HepG2 (cell line): Measurements from ENCODE around the gene ZNF217. TPM values are rescaled to one million over a fixed set of nuclear protein-coding genes. Genes with fewer than 3 reads are reported as not detected.

Experiments
- ATF4 ChIP-seq, 2 experiments: fragments of 450-650 bp in 1 of 2; sonication (generic) in 1 of 2; formaldehyde crosslinking; IDR thresholded peaks; 2 replicates each; pipeline versions ENCODE4 v1.5.0 to v1.8.0; 2020 to 2022; ENCODE audit warnings: mild to moderate bottlenecking in 1 of 2, missing genetic modification reagents in 1 of 2
- ATF7 ChIP-seq, 2 experiments: fragments of 450-650 bp in 1 of 2; sonication (generic) in 1 of 2; formaldehyde crosslinking in 1 of 2; IDR thresholded peaks; 2 replicates each; pipeline versions ENCODE4 v1.4.0 to v1.6.1; 2016 to 2020; ENCODE audit warnings: antibody characterized with exemption in 1 of 2, mild to moderate bottlenecking in 1 of 2, missing genetic modification reagents in 1 of 2
- CREB1 ChIP-seq, 2 experiments: fragments of 450-650 bp in 1 of 2; IDR thresholded peaks; 2 replicates each; pipeline ENCODE4 v1.6.1; 2016 to 2017; ENCODE audit warnings: control low read depth in 1 of 2, mild to moderate bottlenecking in 1 of 2, missing compliant biosample characterization in 1 of 2, missing genetic modification characterization in 1 of 2
- HDAC1 ChIP-seq: sonication (generic); formaldehyde crosslinking; IDR thresholded peaks from 2 replicates; pipeline ENCODE4 v1.5.1; 2020; ENCODE audit warnings: mild to moderate bottlenecking, missing genetic modification reagents
- HNRNPL ChIP-seq: fragments of 200-400 bp; formaldehyde crosslinking; IDR thresholded peaks from 2 replicates; pipeline ENCODE4 v1.6.1; 2017; ENCODE audit warnings: mild to moderate bottlenecking, low read depth, low read length
- JUNB ChIP-seq: sonication (generic); formaldehyde crosslinking; IDR thresholded peaks from 2 replicates; pipeline ENCODE4 v1.8.0; 2022; ENCODE audit warnings: missing genetic modification reagents, mild to moderate bottlenecking, borderline replicate concordance
- MBD4 ChIP-seq: IDR thresholded peaks from 2 replicates; pipeline ENCODE4 v1.6.1; 2012; ENCODE audit warnings: low read length, inconsistent platforms, borderline replicate concordance
- NCOA1 ChIP-seq: sonication (generic); formaldehyde crosslinking; IDR thresholded peaks from 2 replicates; pipeline ENCODE4 v1.9.0; 2021; ENCODE audit warnings: missing genetic modification reagents
- NCOA2 ChIP-seq: sonication (generic); formaldehyde crosslinking; IDR thresholded peaks from 2 replicates; pipeline ENCODE4 v1.8.0; 2022; ENCODE audit warnings: inconsistent platforms
- REXO4 ChIP-seq: sonication (generic); formaldehyde crosslinking; IDR thresholded peaks from 2 replicates; pipeline ENCODE4 v1.8.0; 2022; ENCODE audit warnings: missing genetic modification reagents, mild to moderate bottlenecking, borderline replicate concordance
- RXRA ChIP-seq: sonication (generic); formaldehyde crosslinking; IDR thresholded peaks from 2 replicates; pipeline ENCODE4 v1.5.1; 2020; ENCODE audit warnings: missing genetic modification reagents
- SMC3 ChIP-seq: IDR thresholded peaks from 2 replicates; pipeline ENCODE4 v1.6.1; 2011; ENCODE audit warnings: low read length, improper control_type of control experiment
- SNAPC2 ChIP-seq: sonication (generic); formaldehyde crosslinking; IDR thresholded peaks from 2 replicates; pipeline ENCODE4 v1.8.1; 2022; ENCODE audit warnings: mild to moderate bottlenecking, missing genetic modification reagents
- TMF1 ChIP-seq: sonication (generic); formaldehyde crosslinking; IDR thresholded peaks from 2 replicates; pipeline ENCODE4 v1.8.1; 2022; ENCODE audit warnings: low read depth, missing genetic modification reagents
- TP53 ChIP-seq: sonication (generic); formaldehyde crosslinking; conservative IDR thresholded peaks from 2 replicates; pipeline ENCODE4 v1.4.0; 2020; ENCODE audit warnings: missing genetic modification reagents
- XBP1 ChIP-seq: sonication (generic); formaldehyde crosslinking; IDR thresholded peaks from 2 replicates; pipeline ENCODE4 v1.5.0; 2020; ENCODE audit warnings: missing genetic modification reagents
- ZFP36L1 ChIP-seq: sonication (generic); formaldehyde crosslinking; IDR thresholded peaks from 2 replicates; pipeline ENCODE4 v1.8.0; 2022; ENCODE audit warnings: mild to moderate bottlenecking, missing genetic modification reagents, moderate library complexity
- ZNF160 ChIP-seq: sonication (generic); formaldehyde crosslinking; IDR thresholded peaks from 2 replicates; pipeline ENCODE4 v1.8.0; 2022; ENCODE audit warnings: mild to moderate bottlenecking, inconsistent platforms, missing genetic modification reagents
- ZNF180 ChIP-seq: sonication (generic); formaldehyde crosslinking; IDR thresholded peaks from 2 replicates; pipeline ENCODE4 v1.4.0; 2020; ENCODE audit warnings: low read depth, missing genetic modification reagents, borderline replicate concordance
- ZNF451 ChIP-seq: sonication (generic); formaldehyde crosslinking; IDR thresholded peaks from 2 replicates; pipeline ENCODE4 v1.5.0; 2020; ENCODE audit warnings: mild to moderate bottlenecking, missing genetic modification reagents
- ZNF576 ChIP-seq: sonication (generic); formaldehyde crosslinking; IDR thresholded peaks from 2 replicates; pipeline ENCODE4 v1.4.0; 2020; ENCODE audit warnings: mild to moderate bottlenecking, missing genetic modification reagents
- ZNF672 ChIP-seq: sonication (generic); formaldehyde crosslinking; IDR thresholded peaks from 2 replicates; pipeline ENCODE4 v1.8.1; 2022; ENCODE audit warnings: missing genetic modification reagents
- ZNF691 ChIP-seq: sonication (generic); formaldehyde crosslinking; IDR thresholded peaks from 2 replicates; pipeline ENCODE4 v1.4.0; 2020; ENCODE audit warnings: missing genetic modification reagents, low read depth, mild to moderate bottlenecking, borderline replicate concordance
- ZNF768 ChIP-seq: sonication (generic); formaldehyde crosslinking; IDR thresholded peaks from 2 replicates; pipeline ENCODE4 v1.4.0; 2020; ENCODE audit warnings: missing genetic modification reagents
- ZNF782 ChIP-seq: sonication (generic); formaldehyde crosslinking; IDR thresholded peaks from 2 replicates; pipeline ENCODE4 v1.4.0; 2020; ENCODE audit warnings: missing genetic modification reagents, mild to moderate bottlenecking, borderline replicate concordance
- ZNF879 ChIP-seq: sonication (generic); formaldehyde crosslinking; IDR thresholded peaks from 2 replicates; pipeline ENCODE4 v1.8.1; 2023; ENCODE audit warnings: missing genetic modification reagents
- polyA plus RNA-seq, 8 experiments: library from polyadenylated mRNA; depleted of rRNA in 3 of 8; stranded (reverse) in 7 of 8; unstranded in 1 of 8; fragments of >200 nt; fragmentation: Illumina TruSeq in 4 of 8; extraction: Trizol in 4 of 8; gene quantifications; 2 replicates each; pipeline versions ENCODE4 v1.2.1 to v1.2.3, GENCODE V29; 2011 to 2016; ENCODE audit warnings: low read depth in 4 of 8, missing spikeins in 1 of 8, mixed read lengths in 1 of 8; ENCODE audit not compliant: insufficient read depth in 1 of 8
- total RNA-seq, 5 experiments: library from RNA; depleted of rRNA; stranded (reverse); fragments of >200 nt; fragmentation: Illumina TruSeq; extraction: Trizol; gene quantifications; 2 replicates each; pipeline ENCODE4 v1.2.3, GENCODE V29; 2016; ENCODE audit warnings: low read depth in 1 of 5
- TF ChIP-seq, protein P1 (sequence below): sonication (generic); formaldehyde crosslinking; IDR thresholded peaks from 2 replicates; pipeline ENCODE4 v1.5.1; 2020; ENCODE audit warnings: missing genetic modification reagents, mild to moderate bottlenecking, borderline replicate concordance

The ZNF217 gene
- total and polyA plus RNA-seq, 2 of the 13 experiments (the other 11 are each of a cell fraction or from before 2014, with no cell fraction given) = 22.3 to 29.8 TPM

DNA sequence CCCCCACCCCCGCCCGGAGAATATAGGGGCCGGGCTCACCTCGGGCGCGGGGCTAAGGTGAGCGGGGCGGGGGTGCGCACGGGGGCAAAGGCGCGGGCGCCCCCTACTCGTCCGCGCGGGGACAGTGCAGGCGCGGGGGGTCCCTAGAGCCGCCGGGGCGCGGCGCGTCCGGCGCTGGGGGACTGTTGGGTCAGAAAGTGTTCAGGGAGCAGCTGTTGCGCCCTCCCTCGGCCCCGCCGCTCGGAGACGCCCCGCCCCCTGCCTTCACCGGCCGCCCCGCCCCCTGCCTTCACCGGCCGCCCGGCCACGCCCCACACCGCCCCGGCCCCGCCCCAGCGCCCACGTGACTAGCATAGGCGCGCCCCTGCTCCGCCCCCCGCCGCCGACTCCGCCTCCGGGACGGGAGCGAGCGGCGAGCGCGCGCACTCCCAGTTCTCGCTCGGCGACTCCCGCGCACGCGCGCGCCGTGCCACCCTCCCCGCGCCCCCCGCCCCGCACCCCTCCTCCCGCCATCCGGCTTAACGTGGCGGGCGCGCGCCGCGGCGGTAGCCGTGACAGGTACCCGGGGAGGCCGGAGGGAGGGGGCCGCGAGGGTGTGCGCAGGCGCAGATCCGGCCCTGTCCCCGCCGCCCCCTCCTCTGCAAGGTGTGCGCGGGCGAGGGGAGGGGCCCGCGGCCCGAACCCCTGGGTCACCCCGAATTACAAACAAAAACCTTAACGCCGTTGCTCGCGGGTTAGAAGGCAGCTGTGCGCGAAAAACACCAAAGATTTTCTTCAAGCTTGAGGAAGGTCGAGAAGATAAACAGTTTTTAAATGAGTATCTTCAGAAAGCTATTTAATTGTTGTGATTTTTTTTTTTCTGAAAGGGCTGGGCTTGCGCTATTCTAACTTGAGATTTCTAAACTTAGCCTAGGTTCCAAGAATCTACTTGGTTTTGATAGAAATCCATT is 704 bp upstream of the ZNF217 start (continued):
- TF ChIP-seq SNAPC2 (CRISPR knock-in tag) (no peak), HNRNPL (no peak), ZNF691 (0 out of 2 replicates have a peak, but pooled peaks have one; percentile 62), ZNF672 (CRISPR knock-in tag) (no peak), CREB1 (IDR thresholded peaks at IDR 0.05) (no peak; the same call in 1 of the 2 replicates), CREB1 (CRISPR knock-in tag; IDR thresholded peaks at IDR 0.05) (no peak), ATF7 (IDR thresholded peaks at IDR 0.05) (no peak), ATF7 (CRISPR knock-in tag; IDR thresholded peaks at IDR 0.05) (no peak), ZNF782 (CRISPR knock-in tag) (no peak), REXO4 (no peak), ATF4 (CRISPR knock-in tag; IDR thresholded peaks at IDR 0.05) (peak in 1 of 2 experiments; percentile 50; a peak in 2 of 4 replicates), ZNF768 (CRISPR knock-in tag) (peak; percentile 64; the same call in 1 of the 2 replicates), NCOA1 (CRISPR knock-in tag) (no peak), RXRA (peak; percentile 82), XBP1 (CRISPR knock-in tag) (no peak), TMF1 (CRISPR knock-in tag) (no peak), ZNF160 (CRISPR knock-in tag) (peak; percentile 35; the same call in 1 of the 2 replicates), ZNF576 (CRISPR knock-in tag) (no peak), NCOA2 (CRISPR knock-in tag) (peak; percentile 31; the same call in 1 of the 2 replicates), MBD4 (no peak), JUNB (CRISPR knock-in tag) (no peak), HDAC1 (CRISPR knock-in tag) (peak; percentile 72), TP53 (no peak), ZNF879 (CRISPR knock-in tag) (no peak), SMC3 (no peak), ZNF180 (CRISPR knock-in tag) (no peak), ZFP36L1 (CRISPR knock-in tag) (no peak; the same call in 1 of the 2 replicates), ZNF451 (CRISPR knock-in tag) (peak; percentile 42; the same call in 1 of the 2 replicates)
- TF ChIP-seq, protein P1, sequence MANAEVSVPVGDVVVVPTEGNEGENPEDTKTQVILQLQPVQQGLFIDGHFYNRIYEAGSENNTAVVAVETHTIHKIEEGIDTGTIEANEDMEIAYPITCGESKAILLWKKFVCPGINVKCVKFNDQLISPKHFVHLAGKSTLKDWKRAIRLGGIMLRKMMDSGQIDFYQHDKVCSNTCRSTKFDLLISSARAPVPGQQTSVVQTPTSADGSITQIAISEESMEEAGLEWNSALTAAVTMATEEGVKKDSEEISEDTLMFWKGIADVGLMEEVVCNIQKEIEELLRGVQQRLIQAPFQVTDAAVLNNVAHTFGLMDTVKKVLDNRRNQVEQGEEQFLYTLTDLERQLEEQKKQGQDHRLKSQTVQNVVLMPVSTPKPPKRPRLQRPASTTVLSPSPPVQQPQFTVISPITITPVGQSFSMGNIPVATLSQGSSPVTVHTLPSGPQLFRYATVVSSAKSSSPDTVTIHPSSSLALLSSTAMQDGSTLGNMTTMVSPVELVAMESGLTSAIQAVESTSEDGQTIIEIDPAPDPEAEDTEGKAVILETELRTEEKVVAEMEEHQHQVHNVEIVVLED (CRISPR knock-in tag) = peak; percentile 5; the same call in 1 of the 2 replicates
